Subcutaneous abdominal adipose tissue (tissue), 5 donors: Measurements from ENCODE around the gene STK33.

Experiments
- H3K27ac ChIP-seq: one replicate; pipeline ENCODE4 v1.7.0; 2013; ENCODE audit warnings: low read depth, mild to moderate bottlenecking, inconsistent platforms, low read length, moderate library complexity
- H3K27me3 ChIP-seq, 5 donors: one replicate each; pipeline ENCODE4 v1.7.0; 2013; ENCODE audit warnings: low read length in 5 of 5, inconsistent platforms in 1 of 5; ENCODE audit not compliant: control insufficient read depth in 5 of 5, insufficient read depth in 4 of 5
- H3K36me3 ChIP-seq, 5 donors: one replicate each; pipeline ENCODE4 v1.7.0; 2013; ENCODE audit warnings: low read length in 5 of 5; ENCODE audit not compliant: control insufficient read depth in 5 of 5, insufficient read depth in 5 of 5
- H3K4me1 ChIP-seq, 5 donors: one replicate each; pipeline ENCODE4 v1.7.0; 2013; ENCODE audit warnings: low read length in 5 of 5, mild to moderate bottlenecking in 3 of 5, moderate library complexity in 1 of 5; ENCODE audit not compliant: control insufficient read depth in 5 of 5, insufficient read depth in 5 of 5
- H3K4me3 ChIP-seq, 5 donors: one replicate each; pipeline ENCODE4 v1.7.0; 2013; ENCODE audit warnings: low read length in 5 of 5, low read depth in 1 of 5
- H3K9ac ChIP-seq, 5 donors: one replicate each; pipeline ENCODE4 v1.7.0; 2013; ENCODE audit warnings: low read length in 5 of 5, mild to moderate bottlenecking in 4 of 5, moderate library complexity in 3 of 5
- H3K9me3 ChIP-seq, 5 donors: one replicate each; pipeline ENCODE4 v1.7.0; 2013; ENCODE audit warnings: low read length in 5 of 5; ENCODE audit not compliant: control insufficient read depth in 5 of 5
- donor health status: healthy.
- donor health status: healthy.
- donor health status: healthy.
- donor health status: healthy.
- donor health status: healthy.

The STK33 gene

GRCh38 chr11:8361664-8362210, 232.3 kb downstream of the STK33 start:
- Histone ChIP-seq H3K27ac (no peak overlapping the region), H3K9me3 (no peaks in the 10 kb centered on the region), H3K27me3 (peaks cover 0 to 7% (median 3%) of the 10 kb centered on the region in 5 donors)

DNA sequence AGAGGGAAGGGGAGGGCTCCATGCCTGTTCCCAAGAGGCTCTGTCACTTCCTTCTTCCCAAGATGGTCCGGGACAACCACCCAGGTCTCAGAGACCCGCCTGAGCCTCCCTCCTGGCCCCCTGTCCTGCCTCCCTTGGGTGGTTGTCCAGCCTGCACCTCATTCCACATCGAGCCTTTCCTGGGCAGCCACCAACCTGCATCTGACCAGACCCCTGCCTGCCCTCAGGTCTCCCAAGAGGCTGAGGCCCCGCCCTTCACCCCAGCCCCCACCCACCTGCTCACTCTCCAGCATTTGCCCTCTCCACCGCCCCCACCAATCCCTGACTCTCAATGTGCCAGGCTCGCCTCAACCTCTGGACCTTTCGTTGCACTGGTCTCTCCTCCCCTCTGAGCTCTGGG, 232.8 kb downstream of the STK33 start:
- no peak overlapping the region for H3K4me3 ChIP-seq
- H3K36me3 ChIP-seq, result no peaks in the 10 kb centered on the region
- peaks cover 0 to 7% (median 3%) of the 10 kb centered on the region in 5 donors for H3K27me3 ChIP-seq
- H3K9me3 ChIP-seq, result no peaks in the 10 kb centered on the region
- H3K9ac ChIP-seq, result no peak overlapping the region
- H3K27ac ChIP-seq, result no peak overlapping the region
- H3K4me1 ChIP-seq, result peaks cover 0 to 10% (median 5%) of the 10 kb centered on the region in 5 donors

More at GRCh38 chr11:8361664-8362210, 232.3 kb downstream of the STK33 start:
- H3K36me3 ChIP-seq, result no peaks in the 10 kb centered on the region
- no peak overlapping the region for H3K4me3 ChIP-seq
- H3K9ac ChIP-seq, result no peak overlapping the region
- H3K4me1 ChIP-seq, result peaks cover 0 to 8% (median 5%) of the 10 kb centered on the region in 5 donors

- Histone ChIP-seq H3K36me3 (no peaks in the 10 kb centered on the region), H3K4me3 (no peak overlapping the region), H3K27me3 (peaks cover 2 to 9% (median 9%) of the 10 kb centered on the region in 5 donors), H3K4me1 (peaks cover 0 to 10% (median 5%) of the 10 kb centered on the region in 5 donors), H3K27ac (no peak overlapping the region), H3K9ac (no peak overlapping the region), H3K9me3 (no peaks in the 10 kb centered on the region)
Measured at GRCh38 chr11:8360086-8360828, 233.8 kb downstream of the STK33 start.

DNA sequence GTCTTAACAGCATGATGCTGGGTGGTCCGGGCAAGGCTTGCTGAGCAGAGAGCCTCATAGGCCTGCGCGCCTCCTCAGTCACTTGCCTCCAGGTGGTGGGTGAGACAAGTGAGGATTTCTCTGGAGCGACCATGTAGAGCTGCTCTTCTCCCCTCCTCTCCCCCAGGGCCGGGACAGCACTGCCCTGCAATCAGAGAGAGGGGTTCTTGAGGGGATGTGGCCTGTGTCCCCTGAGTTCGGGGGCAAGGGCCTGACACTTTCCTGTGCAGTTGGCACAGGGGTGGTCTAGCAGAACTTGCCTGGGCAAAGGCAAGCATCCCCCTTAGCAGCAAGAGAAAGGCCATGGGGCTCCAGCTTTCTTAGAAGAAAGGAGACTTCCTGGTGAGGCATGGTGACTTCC, 234.5 kb downstream of the STK33 start:
- no peak overlapping the region for H3K9ac ChIP-seq
- no peaks in the 10 kb centered on the region for H3K36me3 ChIP-seq
- peaks cover 2 to 14% (median 7%) of the 10 kb centered on the region in 5 donors for H3K27me3 ChIP-seq
- no peak overlapping the region for H3K4me3 ChIP-seq
- no peaks in the 10 kb centered on the region for H3K9me3 ChIP-seq
- no peak overlapping the region for H3K27ac ChIP-seq
- peaks cover 0 to 13% (median 7%) of the 10 kb centered on the region in 5 donors for H3K4me1 ChIP-seq

DNA sequence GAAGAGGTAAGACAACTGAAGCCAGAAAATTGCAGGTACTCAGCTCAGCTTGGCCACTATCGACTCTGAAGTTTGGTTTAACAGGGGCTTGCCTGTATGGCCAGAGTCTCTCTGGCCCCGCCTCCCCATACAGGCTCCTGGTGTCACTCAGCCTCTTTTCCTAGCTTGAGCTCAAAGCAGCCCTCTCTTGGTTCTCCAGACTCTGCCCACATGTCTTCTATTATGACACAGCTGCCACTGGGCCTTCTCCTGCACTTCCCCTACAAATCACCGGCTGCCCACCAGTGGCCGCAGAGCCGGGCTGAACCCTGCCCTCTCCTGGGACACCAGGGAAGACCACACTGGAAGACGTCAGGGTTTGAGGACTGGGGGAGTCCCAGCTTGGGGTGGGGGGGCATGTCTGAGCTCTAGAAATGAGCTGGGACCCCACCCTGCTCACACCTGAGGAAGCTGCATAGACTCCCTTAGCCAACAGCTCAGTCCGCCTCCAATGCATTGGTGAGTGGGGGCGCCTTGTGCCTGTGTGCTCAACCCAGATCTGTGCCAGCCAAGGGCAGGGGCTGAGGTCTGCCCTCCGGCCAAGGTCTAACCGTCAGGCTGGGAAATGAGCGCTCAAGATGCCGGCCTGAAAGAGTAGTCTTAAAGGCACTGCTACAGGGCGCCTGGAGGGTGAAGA, 236.0 kb downstream of the STK33 start:
- Histone ChIP-seq H3K4me3 (no peak overlapping the region), H3K9ac (no peak overlapping the region), H3K36me3 (no peaks in the 10 kb centered on the region), H3K27ac (no peak overlapping the region), H3K4me1 (peaks cover 0 to 13% (median 8%) of the 10 kb centered on the region in 5 donors), H3K9me3 (no peaks in the 10 kb centered on the region), H3K27me3 (peaks cover 2 to 26% (median 20%) of the 10 kb centered on the region in 5 donors)

GRCh38 chr11:8357505-8357888, 236.5 kb downstream of the STK33 start:
- peaks cover 0 to 26% (median 18%) of the 10 kb centered on the region in 5 donors for H3K27me3 ChIP-seq
- no peaks in the 10 kb centered on the region for H3K36me3 ChIP-seq
- no peak overlapping the region for H3K27ac ChIP-seq
- H3K9ac ChIP-seq, result no peak overlapping the region
- H3K4me1 ChIP-seq, result peaks cover 0 to 13% (median 8%) of the 10 kb centered on the region in 5 donors
- H3K4me3 ChIP-seq, result no peak overlapping the region
- no peaks in the 10 kb centered on the region for H3K9me3 ChIP-seq

DNA sequence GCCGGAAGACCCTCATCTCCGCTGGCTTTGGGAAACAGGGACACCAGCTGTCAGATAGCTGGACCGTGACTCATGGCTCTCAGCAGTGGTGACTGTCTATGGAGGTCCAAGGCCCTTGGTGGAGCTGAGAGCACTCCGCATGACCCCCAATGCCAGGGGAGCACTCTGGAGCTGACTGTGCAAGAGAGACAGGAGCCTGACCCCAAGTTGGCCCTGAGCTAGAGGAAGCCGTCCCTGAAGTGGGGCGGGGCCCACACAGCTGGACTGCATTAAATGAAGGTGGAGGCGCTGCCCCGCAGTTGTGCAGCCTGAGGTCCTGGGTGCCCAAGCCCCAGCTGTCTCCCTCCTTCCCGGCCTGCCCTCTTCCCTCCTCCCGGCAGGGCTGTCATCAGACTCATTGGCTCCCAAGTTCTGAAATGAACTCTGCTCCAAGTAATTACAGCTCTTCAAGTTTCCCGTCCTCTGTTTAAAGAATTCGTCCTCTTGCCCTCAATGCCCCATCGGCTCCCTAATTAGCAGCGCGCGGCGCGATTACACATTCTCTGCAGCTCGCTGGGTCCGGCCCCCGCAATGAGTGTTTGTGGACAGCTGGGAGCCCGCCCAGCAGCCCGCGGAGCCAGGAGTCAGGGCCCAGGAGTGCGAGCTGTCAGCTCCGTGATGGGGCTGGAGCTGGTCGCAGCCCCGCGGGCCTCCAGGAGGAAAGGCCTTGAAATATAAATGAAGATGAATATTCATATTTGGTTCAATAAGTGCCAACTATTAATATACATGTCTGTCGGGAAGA, 237.1 kb downstream of the STK33 start:
- H3K27ac ChIP-seq, result no peak overlapping the region

GRCh38 chr11:8356216-8356615, 237.8 kb downstream of the STK33 start:
- Histone ChIP-seq H3K9me3 (no peaks in the 10 kb centered on the region), H3K36me3 (no peaks in the 10 kb centered on the region), H3K27ac (no peak overlapping the region), H3K9ac (no peak overlapping the region), H3K27me3 (peaks cover 0 to 31% (median 23%) of the 10 kb centered on the region in 5 donors), H3K4me3 (no peak overlapping the region), H3K4me1 (peaks cover 0 to 13% (median 8%) of the 10 kb centered on the region in 5 donors)

More for the DNA sequence above, 237.1 kb downstream of the STK33 start:
- no peaks in the 10 kb centered on the region for H3K9me3 ChIP-seq
- H3K4me1 ChIP-seq, result peaks cover 0 to 13% (median 8%) of the 10 kb centered on the region in 5 donors
- no peak overlapping the region for H3K4me3 ChIP-seq
- no peaks in the 10 kb centered on the region for H3K36me3 ChIP-seq
- H3K27me3 ChIP-seq, result peaks cover 0 to 30% (median 19%) of the 10 kb centered on the region in 5 donors
- H3K9ac ChIP-seq, result no peak overlapping the region

DNA sequence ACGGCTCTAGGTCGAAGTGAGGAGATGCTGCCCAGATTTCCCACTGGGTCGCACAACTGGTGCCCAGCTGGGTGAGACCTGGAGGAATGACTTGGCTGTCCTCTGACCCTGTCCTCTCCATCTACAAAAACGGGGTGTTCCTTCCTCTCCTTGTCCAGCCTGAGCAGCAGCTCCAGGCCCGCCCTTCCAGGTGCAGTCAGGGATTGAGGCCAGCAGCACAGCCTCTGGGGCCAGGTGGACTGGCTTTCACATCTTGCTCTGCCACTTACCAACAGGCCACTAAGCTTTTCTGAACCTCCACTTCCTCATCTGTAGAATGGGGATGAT, 238.6 kb downstream of the STK33 start:
- Histone ChIP-seq H3K4me1 (peaks cover 0 to 13% (median 8%) of the 10 kb centered on the region in 5 donors), H3K4me3 (no peak overlapping the region), H3K27me3 (peaks cover 0 to 34% (median 28%) of the 10 kb centered on the region in 5 donors), H3K9me3 (no peaks in the 10 kb centered on the region), H3K36me3 (no peaks in the 10 kb centered on the region), H3K9ac (no peak overlapping the region), H3K27ac (no peak overlapping the region)
